Measurements from ENCODE around the gene MYOM1. TPM values are rescaled to one million over a fixed set of nuclear protein-coding genes. Genes with fewer than 3 reads are reported as not detected.

Gene MYOM1
- total RNA-seq, 1 donor = 0.86 TPM

GRCh38 chr18:3233433-3234168 lies 13.8 kb upstream of the MYOM1 start:
- DNase-seq (ENCODE audit: low read depth) = no peak
- TF ChIP-seq, protein P1, sequence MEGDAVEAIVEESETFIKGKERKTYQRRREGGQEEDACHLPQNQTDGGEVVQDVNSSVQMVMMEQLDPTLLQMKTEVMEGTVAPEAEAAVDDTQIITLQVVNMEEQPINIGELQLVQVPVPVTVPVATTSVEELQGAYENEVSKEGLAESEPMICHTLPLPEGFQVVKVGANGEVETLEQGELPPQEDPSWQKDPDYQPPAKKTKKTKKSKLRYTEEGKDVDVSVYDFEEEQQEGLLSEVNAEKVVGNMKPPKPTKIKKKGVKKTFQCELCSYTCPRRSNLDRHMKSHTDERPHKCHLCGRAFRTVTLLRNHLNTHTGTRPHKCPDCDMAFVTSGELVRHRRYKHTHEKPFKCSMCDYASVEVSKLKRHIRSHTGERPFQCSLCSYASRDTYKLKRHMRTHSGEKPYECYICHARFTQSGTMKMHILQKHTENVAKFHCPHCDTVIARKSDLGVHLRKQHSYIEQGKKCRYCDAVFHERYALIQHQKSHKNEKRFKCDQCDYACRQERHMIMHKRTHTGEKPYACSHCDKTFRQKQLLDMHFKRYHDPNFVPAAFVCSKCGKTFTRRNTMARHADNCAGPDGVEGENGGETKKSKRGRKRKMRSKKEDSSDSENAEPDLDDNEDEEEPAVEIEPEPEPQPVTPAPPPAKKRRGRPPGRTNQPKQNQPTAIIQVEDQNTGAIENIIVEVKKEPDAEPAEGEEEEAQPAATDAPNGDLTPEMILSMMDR (IDR thresholded peaks at IDR 0.05; ENCODE audit: insufficient read depth, low read depth, low read length) = no peak

GRCh38 chr18:3233004-3233403 lies 13.2 kb upstream of the MYOM1 start:
- DNase-seq (ENCODE audit: low read depth) = no peak
- no peak overlapping the region for H3K4me3 ChIP-seq (ENCODE audit: low read depth, low read length)
- TF ChIP-seq, protein P1 (IDR thresholded peaks at IDR 0.05; ENCODE audit: insufficient read depth, low read depth, low read length) = no peak

More at GRCh38 chr18:3233433-3234168, 13.8 kb upstream of the MYOM1 start:
- no peak overlapping the region for H3K4me3 ChIP-seq (ENCODE audit: low read depth, low read length)

DNA sequence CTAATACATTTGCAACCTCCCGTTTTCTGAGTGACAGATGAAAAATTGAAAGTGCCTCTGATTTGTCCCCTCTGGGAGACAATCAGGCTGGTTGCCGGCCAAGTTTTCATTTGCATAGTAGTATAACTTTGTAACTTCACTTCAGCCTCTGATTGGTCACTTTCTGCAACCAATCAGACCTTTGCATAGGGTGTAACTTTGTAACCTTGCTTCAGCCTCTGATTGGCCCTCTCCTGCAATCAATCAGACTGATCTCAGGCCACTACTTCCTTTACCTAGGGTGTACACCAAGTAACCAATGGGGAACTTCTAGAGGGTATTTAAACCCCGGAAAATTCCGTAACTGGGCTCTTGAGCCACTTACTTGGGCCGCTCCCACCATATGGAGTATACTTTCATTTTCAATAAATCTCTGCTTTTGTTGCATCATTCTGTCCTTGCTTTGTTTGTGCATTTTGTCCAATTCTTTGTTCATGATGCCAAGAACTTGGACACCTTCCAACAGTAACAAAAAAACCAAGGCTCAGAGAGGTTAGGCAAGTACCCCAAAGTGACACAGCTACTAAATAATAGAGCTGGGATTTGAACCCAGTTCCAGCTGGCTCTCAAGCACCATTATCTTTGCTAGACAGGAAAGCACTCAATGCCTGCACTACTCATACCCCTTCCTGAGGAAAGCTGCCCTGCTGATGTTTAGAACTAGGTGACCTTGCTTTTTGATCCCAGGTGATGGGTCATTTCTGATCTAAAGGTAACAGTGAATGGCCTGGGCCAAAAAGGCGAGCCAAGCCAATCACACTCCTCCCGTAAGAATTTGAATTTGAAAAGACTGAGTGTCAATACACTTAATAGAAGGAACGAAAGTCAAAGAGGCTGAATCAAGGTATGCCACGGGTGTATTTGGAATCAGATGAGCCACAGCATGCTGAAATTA lies 10.9 kb upstream of the MYOM1 start:
- no peak overlapping the region for H3K4me3 ChIP-seq (ENCODE audit: low read depth, low read length)
- TF ChIP-seq, protein P1 (IDR thresholded peaks at IDR 0.05; ENCODE audit: insufficient read depth, low read depth, low read length) = no peak
- DNase-seq (ENCODE audit: low read depth) = peak; percentile 42

DNA sequence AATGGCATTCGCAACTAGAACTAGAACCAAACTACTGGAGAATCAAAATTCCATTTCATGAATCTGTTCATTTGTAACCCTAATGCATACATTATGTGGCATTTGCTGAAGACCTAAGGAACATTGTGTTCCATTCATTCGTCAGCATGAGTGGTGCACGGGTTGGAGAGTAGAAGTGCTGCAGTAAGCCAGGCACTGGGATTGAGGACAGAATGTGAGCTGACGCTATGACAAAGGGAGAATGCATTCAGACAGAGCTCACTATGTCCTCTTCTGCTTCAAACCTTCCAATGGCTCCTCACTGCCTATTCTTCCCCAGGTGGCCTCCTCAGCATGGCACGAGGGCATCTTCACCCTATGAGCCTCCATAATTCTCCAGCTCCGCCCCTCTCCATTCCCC lies 6.3 kb upstream of the MYOM1 start:
- TF ChIP-seq, protein P1 (IDR thresholded peaks at IDR 0.05; ENCODE audit: insufficient read depth, low read depth, low read length) = no peak
- DNase-seq (ENCODE audit: low read depth) = no peak
- no peak overlapping the region for H3K4me3 ChIP-seq (ENCODE audit: low read depth, low read length)

- no peak for DNase-seq (ENCODE audit: low read depth)
- TF ChIP-seq, protein P1 (IDR thresholded peaks at IDR 0.05; ENCODE audit: insufficient read depth, low read depth, low read length) = no peak
- no peak overlapping the region for H3K4me3 ChIP-seq (ENCODE audit: low read depth, low read length)
Observed at GRCh38 chr18:3225588-3225987, 5.8 kb upstream of the MYOM1 start.

DNA sequence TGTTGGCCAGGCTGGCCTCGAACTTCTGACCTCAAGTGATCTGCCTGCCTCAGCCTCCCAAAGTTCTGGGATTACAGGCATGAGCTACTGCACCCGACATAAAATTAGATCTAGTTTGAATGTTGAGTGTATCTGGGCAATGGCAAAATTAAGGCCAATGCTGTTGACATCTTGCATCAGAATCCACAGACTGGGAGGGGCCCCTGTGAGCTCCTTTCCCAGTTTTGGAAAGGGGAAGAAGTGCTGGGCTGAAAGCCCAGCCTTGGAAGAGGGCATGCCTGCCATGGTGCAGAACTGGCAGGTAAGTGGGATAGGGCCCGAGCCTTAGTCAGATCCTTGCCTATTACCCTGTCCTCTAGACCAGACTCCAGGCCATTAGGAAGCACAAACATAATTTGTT lies 4.5 kb upstream of the MYOM1 start:
- TF ChIP-seq, protein P1 (IDR thresholded peaks at IDR 0.05; ENCODE audit: insufficient read depth, low read depth, low read length) = no peak
- H3K4me3 ChIP-seq (ENCODE audit: low read depth, low read length) = no peak overlapping the region
- no peak for DNase-seq (ENCODE audit: low read depth)

All from fibroblast of villous mesenchyme (primary cell).